Measurements from ENCODE around the gene BANF2. TPM values are rescaled to one million over a fixed set of nuclear protein-coding genes. Genes with fewer than 3 reads are reported as not detected.
A peak's percentile ranks its signal among the peaks of the same experiment; 100 is the strongest.

The BANF2 gene
- total RNA-seq, 4 donors from 2014 or later: not detected

- H3K9me3 ChIP-seq: no peaks in the 10 kb centered on the region
- H3K36me3 ChIP-seq: no peaks in the 10 kb centered on the region
- DNase-seq (ENCODE audit: low spot score in 2 of 2): no peak
- H3K27me3 ChIP-seq: no peaks in the 10 kb centered on the region
- H3K27ac ChIP-seq: peak overlapping the region in 1 of 4 donors; percentile 20
- TF ChIP-seq POLR2A (IDR thresholded peaks at IDR 0.05) (no peak), EP300 (IDR thresholded peaks at IDR 0.05) (no peak)
- TF ChIP-seq, protein P1, sequence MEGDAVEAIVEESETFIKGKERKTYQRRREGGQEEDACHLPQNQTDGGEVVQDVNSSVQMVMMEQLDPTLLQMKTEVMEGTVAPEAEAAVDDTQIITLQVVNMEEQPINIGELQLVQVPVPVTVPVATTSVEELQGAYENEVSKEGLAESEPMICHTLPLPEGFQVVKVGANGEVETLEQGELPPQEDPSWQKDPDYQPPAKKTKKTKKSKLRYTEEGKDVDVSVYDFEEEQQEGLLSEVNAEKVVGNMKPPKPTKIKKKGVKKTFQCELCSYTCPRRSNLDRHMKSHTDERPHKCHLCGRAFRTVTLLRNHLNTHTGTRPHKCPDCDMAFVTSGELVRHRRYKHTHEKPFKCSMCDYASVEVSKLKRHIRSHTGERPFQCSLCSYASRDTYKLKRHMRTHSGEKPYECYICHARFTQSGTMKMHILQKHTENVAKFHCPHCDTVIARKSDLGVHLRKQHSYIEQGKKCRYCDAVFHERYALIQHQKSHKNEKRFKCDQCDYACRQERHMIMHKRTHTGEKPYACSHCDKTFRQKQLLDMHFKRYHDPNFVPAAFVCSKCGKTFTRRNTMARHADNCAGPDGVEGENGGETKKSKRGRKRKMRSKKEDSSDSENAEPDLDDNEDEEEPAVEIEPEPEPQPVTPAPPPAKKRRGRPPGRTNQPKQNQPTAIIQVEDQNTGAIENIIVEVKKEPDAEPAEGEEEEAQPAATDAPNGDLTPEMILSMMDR (IDR thresholded peaks at IDR 0.05): no peak
- WGBS, 2 donors: 92 to 97% methylated on average over 3 of the region's 3 CpGs
- peaks cover 2 to 60% (median 33%) of the 10 kb centered on the region in 4 donors for H3K4me1 ChIP-seq
- no peak overlapping the region for H3K4me3 ChIP-seq
These were observed 31.3 kb upstream of the BANF2 start for GRCh38 chr20:17668432-17668831.

DNA sequence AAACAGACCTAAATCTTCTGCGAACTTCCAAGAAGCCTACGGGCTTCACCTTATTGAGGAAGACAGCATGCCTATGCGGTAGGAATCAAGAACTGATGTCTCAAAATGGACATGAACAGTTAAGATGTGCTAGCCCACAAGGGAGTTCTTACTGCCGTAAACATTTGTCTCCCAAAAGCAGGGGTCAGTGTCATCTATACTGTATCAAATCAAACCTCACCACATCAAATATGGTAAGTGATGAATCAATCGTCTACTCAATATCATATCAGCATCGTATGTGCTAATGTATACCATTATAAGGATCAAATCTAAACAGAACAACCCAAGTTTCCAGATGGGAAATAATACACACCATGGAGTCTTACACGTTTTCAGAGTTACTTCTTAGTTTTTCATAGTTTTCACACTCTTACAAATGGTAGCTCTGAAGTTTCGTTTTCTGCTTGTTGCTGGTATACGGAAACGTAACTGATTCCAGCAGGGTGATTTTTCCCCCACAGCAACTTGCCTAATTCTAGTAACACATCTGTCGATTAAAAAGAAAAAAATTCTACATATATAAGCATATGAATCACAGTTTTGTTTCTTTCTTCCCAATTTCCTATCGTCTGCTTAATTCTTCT lies 30.3 kb upstream of the BANF2 start:
- Histone ChIP-seq H3K27me3 (no peaks in the 10 kb centered on the region), H3K4me1 (peaks cover 0 to 60% (median 28%) of the 10 kb centered on the region in 4 donors), H3K4me3 (no peak overlapping the region), H3K27ac (no peak overlapping the region), H3K9me3 (no peaks in the 10 kb centered on the region), H3K36me3 (no peaks in the 10 kb centered on the region)
- DNase-seq (ENCODE audit: low spot score in 2 of 2): no peak
- TF ChIP-seq EP300 (IDR thresholded peaks at IDR 0.05) (no peak), POLR2A (IDR thresholded peaks at IDR 0.05) (no peak)
- TF ChIP-seq, protein P1 (IDR thresholded peaks at IDR 0.05): no peak
- 77 to 82% methylated on average over 12 of the region's 12 CpGs for WGBS, 2 donors

DNA sequence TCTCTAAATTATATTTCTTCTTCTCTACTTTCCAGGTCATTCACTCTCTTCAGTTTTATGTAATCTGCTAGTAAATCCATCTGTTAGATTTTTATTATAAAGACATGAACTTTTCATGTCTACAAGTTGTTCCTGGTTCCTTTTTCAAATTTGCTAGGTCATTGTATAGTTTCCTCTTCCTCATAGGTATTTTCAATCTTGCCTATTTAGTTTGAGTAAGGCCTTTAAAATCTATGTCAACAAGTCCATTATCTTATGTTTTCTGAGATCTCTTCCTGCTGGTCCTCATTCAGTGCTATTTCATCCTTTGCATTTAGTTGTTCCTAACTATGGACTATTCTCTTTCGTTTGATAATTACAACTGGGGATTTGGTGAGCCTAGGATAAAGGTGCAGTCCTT lies 28.8 kb upstream of the BANF2 start:
- Histone ChIP-seq H3K27ac (no peak overlapping the region), H3K4me3 (no peak overlapping the region), H3K4me1 (peaks cover 0 to 60% (median 13%) of the 10 kb centered on the region in 4 donors), H3K27me3 (no peaks in the 10 kb centered on the region), H3K36me3 (no peaks in the 10 kb centered on the region), H3K9me3 (no peaks in the 10 kb centered on the region)
- WGBS, 2 donors: 83 to 100% methylated on average over 1 of the region's 1 CpG
- DNase-seq (ENCODE audit: low spot score in 2 of 2): no peak
- TF ChIP-seq, protein P1 (IDR thresholded peaks at IDR 0.05): no peak
- TF ChIP-seq EP300 (IDR thresholded peaks at IDR 0.05) (no peak), POLR2A (IDR thresholded peaks at IDR 0.05) (no peak)

- Histone ChIP-seq H3K36me3 (no peaks in the 10 kb centered on the region), H3K4me3 (no peak overlapping the region), H3K4me1 (peaks cover 0 to 59% (median 9%) of the 10 kb centered on the region in 4 donors), H3K27ac (peak overlapping the region in 1 of 4 donors; percentile 32), H3K9me3 (no peaks in the 10 kb centered on the region), H3K27me3 (no peaks in the 10 kb centered on the region)
- TF ChIP-seq EP300 (IDR thresholded peaks at IDR 0.05): no peak
- no peak for TF ChIP-seq POLR2A (IDR thresholded peaks at IDR 0.05)
- TF ChIP-seq, protein P1 (IDR thresholded peaks at IDR 0.05): no peak
- DNase-seq (ENCODE audit: low spot score in 2 of 2): no peak
- 73 to 75% methylated on average over 4 of the region's 4 CpGs for WGBS, 2 donors
These were observed 28.2 kb upstream of the BANF2 start for GRCh38 chr20:17671565-17671964.

GRCh38 chr20:17673084-17673483 lies 26.7 kb upstream of the BANF2 start:
- Histone ChIP-seq H3K4me3 (no peak overlapping the region), H3K27me3 (no peaks in the 10 kb centered on the region), H3K36me3 (peaks cover 0 to 10% (median 0%) of the 10 kb centered on the region in 3 donors), H3K27ac (no peak overlapping the region), H3K4me1 (peaks cover 0 to 47% (median 4%) of the 10 kb centered on the region in 4 donors), H3K9me3 (no peaks in the 10 kb centered on the region)
- TF ChIP-seq POLR2A (IDR thresholded peaks at IDR 0.05): no peak
- TF ChIP-seq EP300 (IDR thresholded peaks at IDR 0.05): no peak
- TF ChIP-seq, protein P1 (IDR thresholded peaks at IDR 0.05): no peak
- no peak for DNase-seq (ENCODE audit: low spot score in 2 of 2)
- WGBS, 2 donors: 83 to 84% methylated on average over 7 of the region's 7 CpGs
